Measurements from ENCODE around the gene SPRY1.

Gene SPRY1

DNA sequence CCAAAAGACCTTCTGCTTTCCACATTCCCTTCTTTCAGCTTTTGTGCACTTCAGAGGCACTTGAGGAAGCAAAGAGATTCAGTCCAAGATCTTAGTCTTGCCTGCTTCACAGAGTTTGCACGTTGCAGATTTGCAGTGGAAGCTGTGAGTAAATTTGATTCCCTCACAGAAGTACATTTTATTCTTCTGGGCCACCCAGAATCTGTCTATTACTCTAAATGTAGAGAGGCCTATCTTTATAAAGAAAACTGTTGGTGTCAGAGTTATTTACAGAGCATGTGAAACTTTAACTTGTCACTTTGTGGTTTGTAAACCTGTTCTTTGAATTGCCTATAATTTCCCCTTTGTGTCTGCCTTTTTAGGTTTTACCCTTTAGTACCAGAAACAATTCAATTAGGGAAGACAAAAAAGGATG lies 15.5 kb downstream of the SPRY1 start:
- no peak for DNase-seq

DNA sequence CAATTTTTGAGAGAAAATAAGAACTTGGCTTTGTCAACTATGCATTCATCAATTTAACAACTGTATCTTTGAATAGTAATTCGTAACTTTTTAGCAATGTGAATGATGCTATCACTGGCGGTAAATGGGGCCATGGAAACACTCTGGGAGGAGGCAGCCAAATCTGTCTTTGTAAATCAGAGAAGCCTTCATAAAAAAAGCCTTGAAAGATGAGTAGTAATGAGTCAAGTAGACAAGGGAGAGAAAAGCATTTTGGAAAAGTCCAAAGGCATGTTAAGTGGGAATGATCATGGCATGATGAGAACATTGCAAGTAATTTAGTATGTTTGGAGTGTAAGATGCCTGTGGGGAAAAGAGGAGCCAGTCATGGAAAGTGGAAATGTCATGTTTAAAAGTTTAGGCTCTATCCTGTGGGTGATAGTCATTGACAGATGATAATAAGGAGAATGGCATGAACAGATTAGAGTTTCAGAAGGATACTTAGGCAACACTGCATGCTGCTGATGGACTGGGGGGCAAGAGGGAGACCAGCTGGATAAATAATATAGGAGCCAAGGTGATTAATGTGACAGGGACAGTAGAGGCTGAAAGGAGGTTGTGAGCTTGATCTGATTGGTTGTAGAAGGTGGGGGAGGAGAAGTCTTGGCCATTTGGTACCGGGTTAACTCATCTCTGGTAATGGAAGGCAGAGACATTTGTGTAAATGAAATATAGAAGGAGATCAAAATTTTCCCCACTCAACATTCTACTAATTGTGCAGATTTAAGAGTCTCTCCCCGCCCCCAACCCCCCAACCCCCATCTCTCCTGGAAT lies 16.3 kb downstream of the SPRY1 start:
- no peak for DNase-seq

DNA sequence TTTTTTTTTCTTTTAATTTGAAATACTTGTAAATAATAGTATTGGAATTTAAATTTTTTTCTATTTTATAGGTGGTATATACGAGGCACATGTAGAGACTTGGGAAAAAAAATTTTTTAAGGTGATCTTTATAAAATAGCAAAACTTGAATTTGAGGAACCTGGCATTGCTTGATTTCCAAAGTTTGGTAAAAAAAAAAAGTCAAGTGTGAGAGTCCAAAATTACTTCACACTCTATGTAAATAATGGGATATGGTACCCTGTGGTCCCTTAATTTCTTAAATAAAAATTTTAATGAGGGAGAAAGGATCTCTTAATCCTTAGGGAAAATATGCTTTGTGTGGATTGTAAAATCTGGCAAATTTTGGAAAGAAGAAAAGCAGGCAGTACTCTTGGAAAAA lies 19.0 kb downstream of the SPRY1 start:
- DNase-seq: no peak

DNA sequence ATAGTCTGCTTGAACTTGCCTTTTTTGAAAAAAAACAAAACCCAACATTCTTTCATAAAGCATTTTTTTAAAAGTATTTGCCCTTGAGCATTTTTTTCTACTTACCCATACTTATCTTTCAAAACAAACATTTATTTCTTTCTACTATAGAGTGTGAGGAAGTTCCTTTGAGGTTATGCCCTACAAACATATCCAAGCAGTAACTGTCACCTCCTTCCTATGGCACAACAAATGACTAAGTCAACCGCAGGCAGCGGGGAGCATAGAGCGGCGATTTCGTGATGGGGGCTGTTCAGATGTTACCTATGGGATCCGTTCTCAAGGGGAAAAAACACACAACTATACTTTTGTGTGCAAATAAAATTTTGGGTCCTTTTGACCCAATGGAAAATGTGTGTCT lies 19.4 kb downstream of the SPRY1 start:
- DNase-seq: no peak

DNA sequence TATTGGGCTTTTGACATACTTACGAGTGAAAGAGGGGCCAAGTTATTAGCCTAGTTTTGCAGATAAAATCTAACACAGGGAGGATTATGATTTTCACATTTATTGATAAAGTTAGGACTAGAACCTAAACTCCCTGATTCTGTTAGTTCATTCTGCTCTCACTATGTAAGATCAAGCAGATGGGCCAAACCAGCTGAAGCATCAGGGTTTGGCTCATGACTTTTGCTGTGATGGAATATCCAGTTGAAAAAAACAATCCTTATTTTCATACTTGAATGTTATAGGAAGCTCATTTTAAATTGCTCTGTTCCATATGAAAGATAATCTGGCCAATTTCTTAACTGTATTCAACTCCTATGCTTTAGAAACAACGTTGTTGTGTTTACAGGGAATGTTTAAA lies 21.2 kb downstream of the SPRY1 start:
- DNase-seq: no peak

DNA sequence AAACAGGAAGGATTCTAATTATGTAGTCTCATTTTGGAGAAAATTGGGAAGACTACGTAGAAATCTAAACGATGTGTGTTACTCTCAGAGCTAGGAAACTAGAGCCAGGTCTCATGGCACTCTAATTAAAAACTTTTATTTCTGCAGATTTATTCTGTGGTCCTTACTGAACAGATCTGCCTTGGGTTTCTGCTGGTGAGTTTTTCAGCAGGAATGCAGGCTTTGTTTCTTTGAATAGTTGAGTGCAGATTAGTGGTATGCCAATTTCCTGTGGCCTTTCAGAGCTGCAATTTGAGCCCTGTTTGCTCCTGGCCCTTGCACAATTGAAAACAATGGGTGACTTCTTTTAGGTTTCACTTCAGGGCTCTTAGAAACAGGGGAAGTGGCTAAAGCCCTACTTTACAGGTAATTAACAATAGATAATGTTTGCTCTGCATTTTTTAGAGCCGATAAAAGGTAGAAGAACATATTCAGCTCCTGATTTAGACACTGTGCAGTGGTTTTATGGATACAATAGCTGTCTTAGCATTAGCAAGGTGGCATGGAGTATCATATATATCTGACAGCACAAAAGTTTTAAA lies 21.8 kb downstream of the SPRY1 start:
- DNase-seq: peak; percentile 28

DNA sequence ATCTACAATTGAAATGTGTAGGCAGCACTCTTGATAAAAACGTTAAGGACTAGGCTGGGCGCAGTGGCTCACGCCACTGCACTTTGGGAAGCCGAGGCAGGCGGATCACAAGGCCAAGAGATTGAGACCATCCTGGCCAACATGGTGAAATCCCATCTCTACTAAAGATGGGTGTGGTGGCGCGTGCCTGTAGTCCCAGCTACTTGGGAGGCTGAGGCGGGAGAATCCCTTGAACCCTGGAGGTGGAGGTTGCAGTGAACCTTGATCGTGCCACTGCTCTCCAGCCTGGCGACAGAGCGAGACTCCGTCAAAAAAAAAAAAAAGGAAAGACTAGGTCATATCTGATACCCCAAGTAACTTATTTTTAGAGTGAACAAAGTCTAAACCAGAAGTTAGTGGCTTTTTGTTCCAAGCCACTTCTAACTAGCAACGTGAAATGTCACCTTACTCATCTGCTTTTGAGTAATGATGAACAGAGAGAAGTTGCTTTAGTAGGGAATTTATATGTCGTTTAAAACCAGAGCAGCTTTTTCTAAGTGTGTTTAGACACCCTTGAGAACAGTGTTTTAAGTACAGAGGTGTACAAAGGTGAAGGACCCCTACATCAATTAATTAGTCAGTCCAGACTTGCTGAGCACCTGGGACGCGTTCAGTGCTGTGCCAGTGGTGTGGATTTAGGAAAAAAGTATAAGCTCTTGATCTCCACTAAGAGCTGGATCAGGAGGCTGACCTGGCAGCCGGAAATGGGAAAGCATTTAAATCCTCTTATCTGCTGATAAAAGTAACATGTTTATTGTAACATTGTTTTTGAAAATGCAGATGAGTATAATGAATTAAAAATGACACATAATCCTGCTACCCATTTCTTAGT lies 23.5 kb downstream of the SPRY1 start:
- DNase-seq: no peak

DNA sequence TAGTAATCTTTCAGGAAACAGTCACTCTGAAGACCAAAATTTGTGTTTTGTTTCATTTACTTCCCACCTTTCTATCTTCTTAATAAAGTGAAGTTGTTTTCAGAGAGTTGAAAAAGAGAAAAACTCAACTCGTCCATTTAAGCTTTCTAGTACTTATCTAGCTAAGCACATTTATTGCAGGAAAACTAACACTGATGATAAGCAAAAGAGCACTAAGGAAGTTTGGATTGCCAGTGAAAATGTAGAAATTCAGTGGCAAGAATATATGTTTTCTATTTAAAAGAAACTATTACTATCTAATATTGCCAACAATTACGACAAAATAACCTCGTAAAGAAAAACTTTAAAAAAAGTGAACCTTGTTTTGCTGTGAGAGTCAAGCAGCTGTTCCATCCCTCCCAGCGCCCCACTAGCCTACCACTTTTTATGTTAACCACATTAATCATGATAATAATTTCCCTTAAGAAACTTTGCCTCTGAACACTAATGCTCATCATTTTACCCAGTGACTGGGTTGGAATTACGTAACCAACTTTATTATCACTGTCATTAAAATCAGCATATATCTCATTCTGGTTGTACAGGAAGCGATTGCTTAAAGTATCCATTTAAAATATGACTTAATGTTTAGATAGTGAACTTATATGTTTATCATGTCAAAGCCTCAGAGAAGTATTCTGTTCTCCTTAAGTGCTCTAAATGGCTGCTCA lies 24.8 kb downstream of the SPRY1 start:
- DNase-seq: no peak

DNA sequence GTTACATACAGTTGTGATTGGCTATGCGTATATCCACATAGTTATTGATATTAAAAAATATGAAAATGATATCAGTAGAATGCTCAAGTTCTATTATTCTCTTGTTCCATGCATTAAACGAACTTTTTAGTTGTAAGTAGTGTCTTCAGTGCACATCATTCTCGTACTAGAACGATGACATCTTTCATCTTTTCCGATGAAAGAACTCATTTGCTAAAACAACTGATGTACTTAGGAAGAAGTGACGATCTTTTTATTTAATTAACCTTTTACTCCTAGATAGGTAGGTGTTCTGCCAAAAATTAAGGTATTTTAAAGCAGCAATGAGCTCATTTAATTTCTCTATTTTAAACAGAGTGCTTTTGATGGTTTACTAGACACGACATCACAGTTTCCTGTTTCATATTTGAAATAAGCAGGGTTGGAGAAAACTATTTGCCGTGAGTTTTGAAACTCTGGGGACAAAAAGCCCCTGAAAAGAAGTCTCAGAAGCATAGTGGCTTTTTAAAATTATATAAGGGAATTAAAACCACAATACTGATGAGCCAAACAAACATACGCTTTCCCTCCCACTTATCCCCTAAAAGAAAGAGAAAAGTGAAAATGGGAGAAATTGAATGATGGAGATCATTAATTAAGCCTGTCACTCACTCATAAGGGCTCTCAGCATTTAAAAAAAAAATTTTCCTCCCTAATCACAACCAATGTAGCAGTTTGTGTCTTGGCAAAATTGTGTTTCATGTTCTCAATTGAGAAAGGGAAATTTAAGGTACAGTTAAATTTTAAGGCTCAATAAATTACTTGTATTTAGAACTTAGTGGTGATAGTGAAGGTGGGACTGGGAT lies 25.6 kb downstream of the SPRY1 start:
- DNase-seq: no peak

DNA sequence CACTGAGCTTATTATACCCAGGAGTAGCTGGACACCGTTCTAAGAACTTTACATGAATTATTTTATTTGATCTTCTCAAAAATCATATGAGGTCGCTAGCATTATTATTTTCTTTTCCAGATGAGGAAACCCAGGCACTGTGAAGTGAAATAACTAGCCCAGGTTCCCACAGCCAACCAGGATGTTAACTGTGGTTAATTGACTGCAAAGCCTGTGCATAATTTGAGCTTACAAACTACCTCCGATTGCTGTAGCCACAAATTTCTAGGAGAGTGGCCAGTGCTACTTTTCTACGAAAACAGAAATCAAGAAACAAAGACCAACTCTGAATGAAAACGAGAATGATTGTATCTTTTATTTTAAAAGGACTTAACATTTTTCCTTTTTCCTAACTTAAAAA lies 27.2 kb downstream of the SPRY1 start:
- DNase-seq: no peak

DNA sequence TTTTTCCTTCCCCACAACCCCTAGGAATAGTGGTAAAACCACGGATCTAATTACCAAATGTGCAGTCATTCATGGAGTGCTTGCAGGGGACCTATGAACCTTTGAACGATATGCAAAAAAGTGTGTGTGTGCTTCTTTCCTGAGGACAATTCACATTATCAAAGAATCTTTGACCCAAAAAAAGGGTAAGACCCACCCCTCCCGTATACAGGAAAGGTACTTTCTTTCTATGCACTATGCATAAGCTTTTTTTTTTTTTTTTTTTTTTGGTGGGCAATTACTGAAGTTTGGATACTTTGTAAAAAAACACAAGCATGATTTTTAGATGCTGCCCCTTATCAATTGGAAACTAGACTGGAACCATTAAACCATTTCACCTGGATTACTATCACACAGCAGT lies 31.4 kb downstream of the SPRY1 start:
- no peak for DNase-seq

DNA sequence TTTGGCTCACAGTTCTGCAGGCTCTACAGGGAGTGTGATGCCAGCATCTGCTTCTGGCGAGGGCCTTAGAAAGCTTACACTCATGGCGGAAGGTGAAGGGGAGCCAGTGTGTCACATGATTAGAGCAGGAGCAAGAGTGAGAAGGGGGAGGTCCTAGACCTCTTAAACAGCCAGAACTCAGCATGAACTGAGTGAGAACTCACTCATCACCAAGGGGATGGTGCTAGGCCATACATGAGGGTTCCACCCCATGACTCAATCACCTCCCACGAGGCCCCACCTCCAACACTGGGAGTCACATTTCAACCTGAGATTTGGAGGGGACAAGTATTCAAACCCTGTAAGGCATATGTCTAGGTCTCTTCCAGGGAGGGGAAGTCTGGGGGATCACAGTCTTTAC lies 33.4 kb downstream of the SPRY1 start:
- DNase-seq: no peak

DNA sequence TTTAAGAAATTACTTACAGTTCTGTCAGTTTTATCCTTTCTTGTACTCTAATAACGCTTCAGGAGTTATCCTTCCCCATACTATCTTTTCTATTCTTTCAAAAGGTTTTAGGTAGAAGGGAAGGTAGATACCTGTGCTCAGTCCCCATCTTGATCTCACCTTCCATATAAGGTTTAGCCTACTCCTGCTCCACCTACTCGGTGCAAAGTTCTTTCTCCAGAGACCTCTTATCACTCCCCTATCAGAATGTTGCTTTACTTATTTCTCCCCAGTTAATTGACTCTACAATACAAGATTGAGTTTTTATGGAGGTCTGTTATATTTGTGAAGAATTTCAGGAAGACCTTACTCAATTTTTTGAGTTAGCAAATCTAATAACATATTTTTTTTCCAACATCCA lies 33.9 kb downstream of the SPRY1 start:
- DNase-seq: no peak

DNA sequence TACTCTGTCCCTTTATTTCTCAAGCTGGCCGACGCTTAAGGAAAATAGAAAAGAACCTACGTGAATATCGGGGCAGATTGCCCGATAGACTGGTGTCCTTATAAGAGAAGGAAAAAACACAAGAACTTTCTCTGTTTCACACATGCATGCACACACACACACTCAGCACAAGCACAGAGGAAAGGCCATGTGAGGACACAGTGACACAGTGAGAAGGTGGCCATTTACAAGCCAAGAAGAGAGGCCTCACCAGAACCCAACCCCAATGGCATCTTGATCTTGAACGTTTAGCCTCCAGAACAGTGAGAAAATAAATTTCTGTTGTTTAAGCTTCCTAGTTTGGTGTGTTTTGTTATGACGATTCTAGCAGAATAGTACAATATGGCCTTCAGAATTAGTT lies 37.0 kb downstream of the SPRY1 start:
- DNase-seq: no peak

DNA sequence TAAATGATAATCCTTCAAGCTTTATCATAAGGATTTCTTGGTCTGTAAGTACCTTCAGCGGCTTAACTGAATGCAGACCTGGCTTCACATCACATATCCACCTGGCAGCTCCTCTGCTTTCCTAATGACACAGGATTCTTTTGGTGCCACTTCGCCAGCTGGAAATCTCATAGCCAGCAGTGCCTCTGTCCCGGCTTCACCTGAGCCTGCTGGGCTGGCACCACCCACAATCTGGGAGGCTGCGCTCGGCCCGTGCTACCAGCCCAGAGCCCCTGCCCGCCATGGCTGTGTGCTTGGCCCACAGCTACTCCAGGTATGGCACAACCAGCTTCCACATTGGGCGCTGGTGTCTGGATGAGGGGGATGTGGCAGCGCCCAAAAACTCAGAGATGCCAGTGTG lies 37.4 kb downstream of the SPRY1 start:
- no peak for DNase-seq

DNA sequence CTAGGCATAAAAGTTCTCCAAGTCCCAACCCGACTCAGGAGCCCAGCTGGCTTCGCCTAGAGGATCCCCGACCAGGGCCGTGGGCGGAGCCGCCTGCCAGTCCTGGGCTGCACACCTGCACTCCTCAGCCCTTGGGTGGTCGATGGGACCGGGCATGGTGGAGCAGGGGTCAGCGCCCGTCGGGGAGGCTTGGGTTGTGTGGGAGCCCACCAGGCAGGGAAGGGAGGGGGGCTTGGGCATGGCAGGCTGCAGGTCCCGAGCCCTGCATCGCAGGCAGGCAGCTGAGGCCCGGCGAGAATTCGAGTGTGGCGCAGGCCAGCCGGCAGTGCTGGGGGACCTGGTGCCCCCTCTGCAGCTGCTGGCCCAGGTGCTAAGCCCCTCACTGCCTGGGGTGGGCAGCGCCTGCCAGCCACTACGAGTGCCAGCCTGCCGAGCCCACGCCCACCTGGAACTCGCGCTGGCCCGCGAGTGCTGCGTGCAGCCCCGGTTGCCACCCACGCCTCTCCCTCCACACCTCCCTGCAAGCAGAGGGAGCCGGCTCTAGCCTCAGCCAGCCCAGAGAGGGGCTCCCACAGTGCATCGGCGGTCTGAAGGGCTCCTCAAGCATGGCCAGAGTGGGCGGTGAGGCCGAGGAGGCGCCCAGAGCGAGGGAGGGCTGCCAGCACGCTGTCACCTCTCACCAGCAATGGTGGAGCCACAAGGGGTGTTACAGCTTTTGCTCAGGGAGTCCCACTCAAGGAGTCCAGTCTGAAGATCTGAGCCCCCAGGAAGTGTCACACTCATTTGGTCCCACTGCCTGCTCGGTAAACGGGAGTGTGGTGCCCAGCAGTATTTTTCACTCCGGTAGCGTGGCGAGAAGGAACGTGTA lies 38.9 kb downstream of the SPRY1 start:
- DNase-seq: no peak

DNA sequence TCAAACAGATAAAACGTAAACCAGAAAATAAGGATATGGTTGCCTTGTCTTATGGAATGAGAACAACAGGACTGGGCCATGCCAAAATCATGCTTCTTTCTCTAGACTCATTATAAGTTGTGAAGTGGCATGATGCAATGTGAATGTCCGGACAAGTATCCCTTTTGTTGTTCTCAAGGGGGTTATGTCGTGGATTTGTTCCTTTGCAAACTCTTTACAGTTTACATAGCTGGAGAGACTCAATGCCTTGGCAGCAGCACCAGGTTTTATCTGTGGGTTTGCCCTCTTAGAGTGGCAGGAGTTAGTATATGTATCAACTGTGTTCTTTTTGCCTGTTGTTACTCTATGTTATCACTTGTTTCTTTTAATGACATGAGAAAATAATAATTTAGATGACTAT lies 41.4 kb downstream of the SPRY1 start:
- no peak for DNase-seq

DNA sequence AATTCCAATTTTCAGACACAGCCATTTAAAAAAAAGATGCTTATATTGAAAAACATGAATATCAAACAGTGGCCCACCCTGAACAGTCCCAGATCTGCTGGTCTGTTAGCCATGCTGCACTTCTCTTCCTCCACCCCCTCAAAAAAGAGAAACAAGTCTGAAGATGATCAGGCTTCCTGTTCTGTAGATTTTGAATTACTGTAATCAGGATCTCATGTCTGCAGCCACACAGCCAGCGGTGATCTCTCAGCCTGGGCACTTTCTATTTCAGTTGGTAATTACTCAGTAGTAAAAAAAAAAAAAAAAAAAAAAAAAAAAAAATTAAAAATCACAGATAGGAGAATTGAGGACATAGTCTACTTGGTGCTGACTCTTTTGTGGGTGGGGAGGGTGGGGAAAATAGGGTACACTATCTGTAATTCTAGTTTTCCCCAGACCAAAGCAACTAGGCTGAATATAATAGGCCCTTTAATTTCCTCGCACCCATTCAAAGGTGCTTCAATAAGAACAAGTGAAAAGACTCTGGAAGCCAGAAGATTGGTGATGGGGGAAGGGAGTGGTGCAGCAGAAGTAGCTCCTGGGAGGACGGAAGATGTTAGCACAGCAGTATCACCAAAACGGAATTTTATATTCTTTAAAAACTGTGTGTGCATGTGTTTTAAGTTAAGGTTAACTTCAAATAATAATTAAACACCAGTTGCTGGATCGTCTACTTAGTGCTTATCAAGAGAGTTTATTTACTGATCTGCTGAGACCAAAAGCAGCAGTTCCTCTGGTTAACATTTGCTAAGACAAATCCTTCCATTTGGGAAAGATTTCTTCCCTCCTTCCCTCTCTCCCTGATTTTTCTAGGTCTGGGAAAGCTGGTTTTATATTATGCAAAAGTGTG lies 47.0 kb downstream of the SPRY1 start:
- DNase-seq: peak; percentile 39

DNA sequence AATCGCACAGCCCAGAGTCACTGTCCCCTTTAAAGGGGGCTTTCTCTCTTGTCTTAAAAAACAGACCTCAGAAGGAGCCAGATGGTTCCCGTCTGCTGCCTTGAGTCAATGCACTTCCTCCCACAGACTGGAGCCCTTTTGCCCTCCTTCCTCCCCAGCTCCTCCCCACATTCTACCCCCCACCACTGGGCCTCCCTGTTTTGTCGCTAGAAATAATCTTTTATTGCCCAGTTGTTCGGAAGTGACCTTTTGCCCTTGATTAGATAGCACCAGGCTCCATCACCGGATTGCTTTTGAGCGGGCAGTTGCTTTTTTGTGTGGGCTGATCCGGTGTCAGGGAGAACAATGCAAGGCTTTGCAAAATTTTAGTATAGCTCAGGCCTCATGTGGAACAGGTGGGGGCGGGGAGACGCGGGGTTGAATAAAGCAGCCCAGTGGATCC lies 47.7 kb downstream of the SPRY1 start:
- peak; percentile 42 for DNase-seq

DNA sequence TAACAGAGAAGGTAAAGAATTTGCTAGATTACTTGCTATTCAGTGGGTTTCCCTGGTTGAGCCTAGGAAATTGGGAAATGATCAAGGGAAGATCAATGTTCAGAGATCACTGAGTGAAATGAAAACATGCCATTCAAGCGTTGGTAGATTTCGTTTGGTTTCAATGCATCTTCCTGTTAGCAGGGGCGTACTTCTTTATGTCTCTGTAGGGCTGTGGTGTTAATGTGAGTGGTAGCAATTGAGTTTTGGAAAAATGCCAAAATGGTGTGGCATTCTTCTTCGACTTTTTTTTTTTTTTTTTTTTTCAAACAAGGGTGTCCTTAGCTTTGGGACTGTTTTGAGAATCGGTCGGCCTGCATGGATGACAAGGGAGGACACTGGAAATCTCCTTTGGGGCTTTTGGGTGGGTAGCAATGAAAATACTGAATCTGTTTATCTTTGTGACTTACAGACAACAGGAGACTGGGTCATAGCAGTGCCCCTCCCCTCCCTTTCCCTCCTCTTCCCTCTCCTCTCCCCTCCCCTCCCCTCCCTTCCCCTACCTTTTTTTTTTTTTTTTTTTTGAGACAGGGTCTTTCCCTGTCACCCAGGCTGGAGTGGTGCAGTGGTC lies 50.4 kb downstream of the SPRY1 start:
- peak; percentile 43 for DNase-seq

Data from NCI-H2227 treated with DMSO at 0.1 percent for 48 hours (cell line).